Activated CD8-positive, alpha-beta memory T cell treated with anti-CD3 and anti-CD28 coated beads, Interleukin-2, amount 50 U/mL, for 48 hours (primary cell): ENCODE results near the gene PM20D2.

Source experiments
- DNase-seq: peaks from one replicate; pipeline ENCODE4 v3.0.0-alpha.2; 2020

Gene PM20D2

DNA sequence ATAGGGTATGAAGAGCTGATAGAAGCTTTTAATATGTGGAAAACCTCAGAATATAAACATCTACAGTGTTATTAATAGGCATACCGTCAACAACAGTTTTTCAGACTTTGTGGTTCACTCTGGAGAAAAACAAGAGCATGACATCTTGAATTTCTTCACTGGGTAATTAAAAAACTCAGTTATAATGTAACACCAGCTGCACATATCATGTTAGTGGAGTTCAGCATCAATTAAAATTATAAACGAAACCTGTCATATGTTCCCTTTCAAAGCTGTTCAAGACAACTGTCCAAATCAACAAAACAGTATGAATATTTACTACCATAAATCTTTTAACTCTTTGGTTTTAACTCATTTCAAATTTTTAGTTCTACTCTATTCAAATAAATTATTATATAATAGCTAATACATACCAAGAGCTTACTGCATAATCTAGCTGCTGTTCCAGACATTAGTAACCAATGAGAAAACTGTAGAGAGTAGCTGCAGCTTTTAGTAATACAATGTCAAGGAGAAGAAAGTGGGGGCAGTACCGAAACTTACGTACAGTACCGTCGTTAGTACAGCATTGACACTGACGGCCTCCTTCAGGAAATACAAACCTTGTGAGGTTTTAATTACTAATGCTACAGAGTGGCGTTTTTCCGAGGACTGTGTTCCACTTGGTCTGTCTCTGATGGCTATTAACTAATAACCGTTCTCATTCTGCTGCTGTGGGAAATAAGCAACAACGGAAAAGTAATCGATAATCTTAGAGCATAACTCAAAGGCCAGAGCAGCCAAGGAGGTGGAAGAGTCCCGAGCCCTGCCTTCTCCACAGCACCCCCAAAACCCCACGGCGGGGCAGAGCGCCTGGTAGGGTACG, 532 bp upstream of the PM20D2 start:
- no peak for DNase-seq

DNA sequence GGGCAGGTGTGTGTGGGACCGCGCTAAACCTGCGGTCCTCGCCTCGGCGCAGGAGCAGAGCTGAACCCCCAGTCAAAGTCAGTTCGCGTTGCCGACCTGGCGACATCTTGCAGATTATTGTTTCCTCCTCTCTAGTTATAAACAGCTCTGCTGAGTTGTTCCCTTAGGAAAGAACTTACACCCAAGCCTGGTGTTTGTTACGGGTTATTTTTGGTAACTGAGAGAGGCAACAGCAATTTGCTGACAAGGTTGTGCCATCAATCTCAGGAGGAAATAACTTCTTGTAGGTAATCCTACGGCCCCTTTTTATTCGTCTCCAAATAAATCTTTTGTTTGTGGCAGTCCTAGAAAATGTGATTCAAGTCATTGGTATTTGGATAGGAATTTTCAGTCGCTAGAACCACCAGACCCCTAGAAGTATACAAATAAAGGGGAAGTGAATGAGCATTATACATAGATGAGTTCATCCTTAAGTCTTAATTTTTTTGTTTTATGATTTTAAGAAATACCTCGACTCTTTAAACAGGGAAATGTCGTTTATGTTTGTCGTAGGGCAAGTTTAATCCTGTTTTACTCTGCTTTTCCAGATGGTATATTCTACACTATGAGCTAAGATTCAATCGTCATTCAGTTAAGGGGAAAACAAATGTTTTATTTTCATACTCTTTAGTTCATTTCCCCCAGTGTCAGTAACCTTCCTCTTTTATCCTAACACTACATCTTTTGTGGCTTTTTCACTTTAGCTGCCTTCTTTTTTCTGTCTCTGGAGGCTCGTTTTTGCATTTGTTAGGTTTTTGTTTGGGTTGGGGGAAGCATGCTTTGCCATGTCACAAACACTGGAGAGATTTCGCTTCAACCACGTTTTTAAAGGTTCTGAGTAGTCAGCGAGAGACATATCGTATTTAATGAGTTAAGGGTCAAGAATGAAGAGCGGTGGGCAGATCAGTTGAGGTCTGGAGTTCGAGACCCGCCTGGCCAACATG, 1.2 kb downstream of the PM20D2 start:
- peak; percentile 75 for DNase-seq

DNA sequence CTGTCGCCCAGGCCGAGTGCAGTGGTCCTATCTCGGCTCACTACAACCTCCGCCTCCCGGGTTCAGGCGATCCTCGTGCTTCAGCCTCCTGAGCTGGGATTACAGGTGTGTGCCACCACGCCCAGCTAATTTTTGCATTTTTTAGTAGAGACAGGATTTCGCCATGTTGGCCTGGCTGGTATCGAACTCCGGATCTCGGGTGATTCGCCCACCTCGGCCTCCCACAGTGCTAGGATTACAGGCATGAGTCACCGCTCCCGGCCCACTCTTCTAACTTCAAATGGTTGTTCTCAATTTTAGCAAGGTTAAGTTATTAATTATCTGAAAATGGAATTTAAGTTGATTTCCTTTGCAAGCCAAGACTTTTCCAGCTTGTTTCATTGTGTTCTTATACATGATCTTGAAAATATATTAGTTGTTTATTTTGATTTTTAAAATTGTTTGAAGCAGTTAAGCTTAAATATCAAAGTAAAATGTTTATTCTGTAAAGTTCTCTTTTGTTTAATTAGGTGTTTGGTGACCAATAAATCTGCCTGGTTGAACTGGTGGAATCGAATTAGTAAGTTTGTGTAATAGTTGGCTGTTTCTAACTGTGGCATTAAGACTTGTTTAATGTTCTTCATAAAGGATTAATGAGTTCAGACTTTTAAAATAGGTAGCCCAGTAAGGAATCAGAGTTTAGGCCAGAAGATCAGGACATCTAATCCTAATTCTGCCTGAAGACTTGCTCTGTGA, 2.3 kb downstream of the PM20D2 start:
- DNase-seq, result peak; percentile 62

DNA sequence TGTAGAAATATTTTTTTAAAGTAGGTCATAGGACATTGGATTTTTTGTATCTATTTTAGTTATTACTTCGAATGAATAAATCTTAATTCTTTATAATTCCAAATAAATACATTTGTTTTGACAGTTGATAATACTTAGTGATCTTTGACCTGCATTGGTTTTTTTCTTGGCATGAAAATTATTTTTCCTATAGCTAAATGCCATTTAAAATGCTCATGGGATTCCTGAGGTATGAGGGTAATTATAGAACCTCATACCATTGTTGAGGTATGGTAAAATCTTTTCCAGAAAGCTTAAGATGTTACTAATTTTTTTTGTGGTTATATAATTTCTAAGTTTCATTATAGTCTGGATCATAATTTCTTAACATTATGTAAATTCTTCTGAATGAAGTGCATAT, 8.3 kb downstream of the PM20D2 start:
- DNase-seq, result no peak

DNA sequence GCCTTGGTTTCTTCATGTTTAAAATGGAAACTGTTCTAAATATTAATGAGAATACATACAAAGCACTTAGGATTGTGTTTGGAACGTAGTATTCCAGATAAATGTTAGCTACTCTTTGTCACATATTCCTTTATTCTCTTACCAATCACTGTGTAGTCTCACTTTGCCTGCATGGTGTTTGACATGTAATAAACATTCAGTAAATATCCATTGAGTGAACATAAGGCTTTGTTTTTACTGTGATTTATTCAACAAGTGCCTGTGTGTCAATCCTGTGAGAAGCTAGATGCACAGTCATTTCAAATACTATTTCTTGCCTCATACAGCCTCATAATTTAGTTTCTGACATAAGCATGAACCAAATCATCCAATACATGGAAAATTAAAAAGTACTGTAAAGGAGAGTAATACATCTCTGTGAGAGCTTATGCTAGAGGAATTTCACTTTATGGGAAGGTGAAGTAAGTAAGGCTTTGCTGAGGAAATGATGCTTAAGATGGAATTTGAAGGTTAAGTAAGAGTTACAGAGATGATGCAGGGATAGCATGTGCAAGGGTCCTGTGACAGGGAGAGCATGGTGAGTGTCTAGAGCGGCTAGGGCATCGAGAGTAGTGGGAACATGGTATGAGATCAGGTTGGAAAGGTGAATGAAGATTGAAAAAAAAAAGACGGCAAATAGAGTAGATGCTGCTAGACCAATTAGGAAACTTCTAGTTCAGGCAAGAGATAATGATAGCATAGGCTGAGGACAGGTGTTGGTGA, 14.7 kb downstream of the PM20D2 start:
- no peak for DNase-seq

DNA sequence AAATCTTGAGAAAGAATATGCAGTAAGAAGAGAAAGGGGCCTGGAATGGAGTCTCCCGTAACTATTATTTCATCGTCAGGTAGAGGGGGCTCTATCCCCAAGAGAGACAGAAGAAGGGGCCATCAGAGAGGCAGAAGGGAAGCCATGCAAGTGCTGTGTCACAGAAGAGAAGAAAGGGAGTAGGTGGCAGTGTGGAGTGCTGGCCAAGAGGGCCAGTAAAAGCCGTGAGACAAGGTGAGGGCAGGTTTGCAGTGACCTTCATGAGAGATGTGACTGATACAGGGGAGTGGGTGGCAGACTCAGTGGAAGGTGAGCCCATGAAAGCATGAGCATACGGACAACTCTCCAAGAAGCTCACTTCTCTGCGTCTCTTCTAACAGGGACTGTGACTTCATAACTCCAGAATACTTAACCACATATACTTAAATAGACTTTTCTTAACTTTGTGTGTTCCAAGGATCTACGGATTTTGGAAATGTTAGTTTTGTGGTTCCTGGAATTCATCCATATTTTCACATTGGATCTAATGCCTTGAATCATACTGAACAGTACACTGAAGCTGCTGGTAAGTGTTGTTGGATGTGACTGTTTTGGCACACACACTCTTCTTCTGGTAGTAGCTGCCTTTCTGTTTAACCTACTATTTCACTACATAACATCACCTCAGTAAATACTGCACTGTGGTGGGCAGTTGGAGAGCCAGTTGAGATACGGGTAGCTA, 15.6 kb downstream of the PM20D2 start:
- DNase-seq, result no peak

DNA sequence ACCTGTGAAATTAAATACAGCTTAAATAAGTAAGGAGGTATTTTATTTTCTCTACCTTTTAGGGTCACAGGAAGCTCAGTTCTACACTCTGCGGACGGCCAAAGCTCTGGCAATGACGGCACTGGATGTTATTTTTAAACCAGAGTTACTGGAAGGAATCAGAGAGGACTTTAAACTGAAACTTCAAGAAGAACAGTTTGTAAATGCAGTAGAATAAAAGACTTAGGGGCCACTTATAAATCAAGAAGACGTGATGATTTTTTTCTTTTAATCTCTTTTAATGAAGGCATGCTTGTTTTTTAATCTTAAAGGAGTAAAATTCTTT, 16.2 kb downstream of the PM20D2 start:
- no peak for DNase-seq

DNA sequence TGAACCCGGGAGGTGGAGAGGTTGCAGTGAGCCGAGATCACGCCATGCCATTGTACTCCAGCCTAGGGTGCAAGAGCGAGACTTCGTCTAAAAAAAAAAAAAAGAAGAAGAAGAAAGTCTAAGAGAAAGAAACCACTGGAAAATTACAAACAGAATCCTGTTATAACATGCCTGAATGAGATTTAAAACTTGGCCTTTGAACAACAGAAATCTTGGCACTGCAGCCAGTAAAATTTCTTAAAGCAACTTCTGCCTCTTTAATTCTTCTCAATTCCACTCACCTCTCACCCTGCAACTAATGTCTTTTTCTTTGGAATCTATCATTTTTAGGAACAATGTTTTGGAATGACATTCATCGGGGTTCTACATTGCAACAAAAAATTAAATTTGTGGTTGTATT, 26.3 kb downstream of the PM20D2 start:
- no peak for DNase-seq

DNA sequence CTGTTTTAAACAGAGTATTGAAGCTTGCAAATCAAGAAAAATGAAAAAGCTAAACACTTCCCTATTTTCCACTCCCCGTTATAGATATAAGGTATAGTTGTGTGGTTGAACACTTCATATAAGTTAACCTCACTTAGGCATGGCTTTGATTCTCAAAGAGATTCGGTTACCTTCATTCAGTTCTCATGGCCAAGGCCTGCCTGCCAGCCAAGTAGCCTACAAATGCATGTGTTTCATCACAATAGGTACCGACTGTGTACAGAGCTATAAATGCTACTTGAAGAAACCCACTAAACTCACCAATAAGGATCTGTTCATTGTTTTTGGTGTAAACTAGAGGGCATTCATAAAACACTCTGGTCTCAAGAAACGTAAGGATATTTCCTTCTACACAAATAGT, 27.8 kb downstream of the PM20D2 start:
- DNase-seq, result no peak

DNA sequence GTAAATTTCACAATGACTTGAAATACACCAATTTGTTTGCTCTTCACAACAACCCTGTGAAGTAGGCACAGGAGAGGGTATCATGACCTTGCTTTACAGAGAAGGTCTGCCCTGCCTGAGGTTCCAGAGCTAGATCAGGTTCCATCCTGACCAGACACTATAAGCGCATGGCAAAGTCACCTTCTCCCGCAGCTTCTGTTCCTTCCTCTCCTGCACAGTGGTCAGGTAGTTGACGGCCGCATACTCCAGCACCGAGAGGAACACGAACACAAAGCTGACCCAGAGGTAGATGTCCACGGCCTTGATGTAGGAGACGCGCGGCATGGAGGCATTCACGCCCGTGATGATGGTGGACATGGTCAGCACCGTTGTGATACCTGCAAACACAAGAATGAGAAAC, 34.3 kb downstream of the PM20D2 start:
- no peak for DNase-seq

DNA sequence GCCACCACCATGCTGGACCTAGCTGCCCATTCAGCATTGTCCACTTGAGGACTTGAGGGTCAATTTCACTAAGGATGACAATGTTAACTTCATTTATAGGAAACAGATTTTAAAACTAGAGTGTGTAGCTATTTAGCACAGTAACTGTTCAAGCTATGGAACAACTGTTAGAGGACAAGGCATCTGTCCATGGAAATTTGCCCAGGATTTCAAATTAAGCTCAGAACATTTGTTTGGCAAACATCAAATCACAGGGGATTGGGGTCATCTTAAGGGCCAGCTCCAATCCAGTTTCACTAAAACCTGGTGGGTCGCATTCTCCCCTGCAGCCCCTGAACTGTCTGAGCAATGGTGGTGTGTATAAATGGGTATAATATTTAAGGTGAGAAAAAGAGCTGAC, 35.1 kb downstream of the PM20D2 start:
- no peak for DNase-seq

DNA sequence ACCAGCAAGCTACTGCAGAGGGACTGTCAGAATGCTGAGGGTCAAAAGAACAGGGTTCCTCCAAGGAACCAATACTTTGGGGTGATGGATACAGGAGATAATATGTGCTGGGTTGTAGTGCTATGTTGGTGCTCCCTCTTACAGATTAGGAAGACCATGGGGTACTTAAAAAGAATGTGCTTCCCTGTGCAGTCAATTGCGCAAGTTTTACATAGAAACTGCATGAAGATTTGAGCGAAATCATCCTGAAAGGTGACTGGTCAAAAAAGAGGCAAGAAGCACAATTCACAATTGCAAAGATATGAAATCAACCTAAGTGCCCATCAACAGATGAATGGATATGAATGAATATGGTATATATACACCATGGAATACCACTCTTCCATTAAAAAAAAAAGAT, 37.4 kb downstream of the PM20D2 start:
- no peak for DNase-seq

DNA sequence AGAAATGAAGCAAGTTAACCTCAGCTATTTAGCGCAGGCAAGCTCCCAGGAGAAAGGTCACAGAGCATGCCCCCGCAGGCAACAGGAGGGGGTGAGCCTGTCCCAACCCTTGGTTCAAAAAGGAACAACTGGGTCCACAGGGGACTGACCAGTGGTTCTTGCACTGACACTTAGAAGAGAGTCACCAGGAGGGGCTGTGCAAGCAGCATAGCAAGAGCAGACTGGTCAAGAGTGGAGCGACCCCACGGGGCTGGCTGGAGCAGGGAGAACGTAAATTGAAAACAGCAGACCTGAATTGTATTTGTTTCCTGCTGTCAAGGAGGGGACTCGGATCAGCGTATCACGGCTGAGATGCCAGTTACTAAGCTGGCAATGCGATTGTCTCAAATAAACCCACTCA, 38.5 kb downstream of the PM20D2 start:
- no peak for DNase-seq

DNA sequence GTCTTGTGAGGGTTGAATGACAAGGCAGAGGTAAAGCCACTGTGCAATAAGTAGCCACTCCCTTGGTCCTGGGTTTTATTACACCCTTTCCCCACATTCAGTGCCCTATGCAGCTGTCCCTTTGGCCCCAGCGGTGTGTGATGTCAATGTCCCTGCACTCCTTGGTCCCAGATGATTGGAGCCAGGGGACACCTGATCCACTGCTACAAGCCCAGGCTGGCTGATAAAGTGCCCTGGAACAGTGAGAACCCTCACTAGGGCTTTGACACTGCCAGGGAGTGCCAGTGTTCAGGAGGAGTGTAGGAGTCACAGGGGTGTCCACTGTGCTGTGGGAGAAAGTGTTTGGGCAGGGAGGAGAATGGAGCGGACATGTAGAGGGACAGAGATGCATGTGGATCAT, 40.9 kb downstream of the PM20D2 start:
- DNase-seq, result no peak

DNA sequence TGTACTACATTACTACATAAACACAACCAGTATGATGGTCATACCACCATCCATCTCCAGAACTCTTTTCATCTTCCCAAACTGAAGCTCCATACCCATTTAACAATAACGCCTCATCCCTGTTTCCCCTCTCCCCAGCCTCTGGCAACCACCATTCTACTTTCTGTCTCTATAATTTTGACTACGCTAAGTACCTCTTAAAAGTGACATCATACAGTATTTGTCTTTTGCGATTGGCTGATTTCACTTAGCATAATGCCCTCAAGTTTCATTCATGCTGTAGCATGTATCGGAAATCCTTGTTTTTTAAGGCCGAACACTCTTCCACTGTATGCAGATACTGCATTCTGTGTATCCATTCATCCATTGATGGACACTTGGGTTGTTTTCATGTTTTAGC, 41.6 kb downstream of the PM20D2 start:
- no peak for DNase-seq

DNA sequence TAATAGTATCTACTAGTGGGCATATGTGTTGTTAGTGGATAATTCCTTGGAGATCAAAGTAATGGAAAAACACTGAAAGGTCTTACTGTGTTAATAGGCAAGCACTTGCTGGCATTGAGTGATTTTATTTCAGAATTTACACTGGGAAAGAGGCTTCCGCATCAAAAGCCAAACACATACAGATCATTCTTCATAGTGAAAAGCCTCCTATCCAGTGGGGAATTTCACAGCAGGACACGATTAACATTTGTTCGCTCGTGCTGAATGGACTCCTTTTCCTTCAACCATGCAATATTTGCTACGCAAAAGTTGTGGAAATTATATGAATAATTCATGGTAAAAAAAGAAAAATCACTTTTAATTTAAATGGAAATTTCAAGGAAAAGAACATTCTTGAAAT, 44.9 kb downstream of the PM20D2 start:
- no peak for DNase-seq

DNA sequence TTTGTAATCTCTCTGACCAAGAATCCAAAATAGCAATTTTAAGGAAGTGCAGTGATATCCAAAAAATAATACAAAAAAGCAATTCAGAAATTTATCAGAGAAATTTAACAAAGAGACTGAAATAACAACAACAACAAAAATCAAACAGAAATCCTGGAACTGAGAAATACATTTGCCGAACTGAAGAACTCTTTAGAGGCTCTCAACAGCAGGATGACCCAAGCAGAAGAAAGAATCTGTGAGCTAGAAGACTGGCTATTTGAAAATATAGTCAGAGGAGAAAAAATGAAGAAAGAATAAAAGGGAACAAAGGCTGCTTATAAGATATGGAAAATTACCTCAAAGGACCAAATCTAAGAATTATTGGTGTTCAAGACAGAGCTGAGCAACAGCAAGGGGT, 48.7 kb downstream of the PM20D2 start:
- no peak for DNase-seq

DNA sequence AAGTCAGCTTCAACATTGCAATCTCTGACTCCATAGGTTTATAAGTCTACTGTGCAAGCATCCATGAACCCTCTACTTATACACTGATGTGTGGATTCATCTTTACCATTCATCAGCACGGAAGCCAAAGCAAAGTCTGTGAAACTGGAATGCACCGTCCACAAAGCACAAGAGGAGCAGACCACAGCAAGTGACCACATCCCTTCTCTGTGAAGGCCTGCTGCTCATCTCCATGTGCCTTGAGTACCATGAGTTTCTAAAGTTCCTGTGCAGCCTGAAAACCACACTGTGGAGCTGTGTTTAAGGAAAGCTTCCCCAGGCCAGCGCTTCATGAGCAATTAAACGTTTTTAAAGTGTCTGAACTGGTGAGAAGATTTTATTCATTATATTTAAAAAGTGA, 51.3 kb downstream of the PM20D2 start:
- DNase-seq, result no peak

DNA sequence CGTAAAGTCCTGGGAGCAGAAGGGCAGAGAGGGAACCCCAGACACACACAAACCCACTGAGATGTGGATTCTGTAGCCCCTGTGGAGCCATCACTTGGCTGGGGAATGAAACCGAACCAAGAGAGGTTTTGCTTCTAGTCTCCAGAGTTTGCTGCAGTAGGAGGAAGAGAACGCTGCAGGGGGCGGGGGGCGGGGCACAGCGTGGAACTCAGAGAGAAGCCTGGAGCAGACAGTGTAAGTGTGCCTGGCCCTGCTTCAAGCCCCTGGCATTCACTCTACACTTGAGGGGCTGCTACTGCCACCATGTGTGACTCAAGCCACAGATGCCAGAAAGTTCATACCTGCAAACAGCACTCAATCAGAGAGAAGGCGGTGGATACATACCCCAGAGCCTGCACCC, 52.4 kb downstream of the PM20D2 start:
- DNase-seq, result no peak

DNA sequence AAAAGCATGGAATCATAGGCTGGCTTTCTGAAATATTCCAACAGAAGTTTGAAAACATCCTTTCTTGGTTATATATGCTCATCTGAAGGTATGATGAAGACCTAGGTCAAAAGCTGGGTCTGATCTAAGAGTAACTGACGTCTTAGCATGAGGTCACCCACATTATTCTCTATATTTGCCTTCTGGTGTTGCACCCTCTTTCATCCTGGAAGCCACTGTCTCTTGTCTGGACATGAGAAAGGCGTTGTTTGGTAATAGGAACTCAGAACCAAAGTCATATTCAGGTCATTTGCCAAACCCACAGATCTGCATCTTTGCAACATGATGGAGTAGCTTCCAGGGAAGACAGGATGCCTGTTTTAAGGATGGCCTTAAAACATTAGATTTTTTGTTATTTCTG, 53.7 kb downstream of the PM20D2 start:
- no peak for DNase-seq

DNA sequence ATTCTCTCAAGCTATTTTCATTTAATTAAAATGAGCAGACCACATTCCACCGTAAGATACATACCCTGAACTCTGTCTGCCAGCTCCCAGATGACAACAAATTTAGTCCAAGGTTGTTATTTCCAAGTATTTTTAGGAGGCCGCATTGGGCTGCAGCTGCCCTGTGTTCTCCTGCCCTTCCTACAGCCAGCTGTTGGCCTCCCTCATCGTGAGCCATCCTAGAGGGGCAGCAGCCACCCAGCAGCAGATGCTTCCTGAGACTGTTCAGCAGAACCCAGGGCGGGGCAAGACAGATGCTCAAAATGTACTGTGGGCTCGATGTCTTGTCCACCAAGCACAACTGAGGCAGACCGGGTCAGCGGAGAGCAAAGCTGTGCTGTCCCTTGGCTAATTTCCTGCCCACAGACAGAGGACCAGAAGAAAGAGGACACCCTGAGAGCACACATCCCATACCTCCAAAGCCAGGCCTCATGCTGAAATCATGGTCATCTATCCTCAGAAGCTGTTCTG, 54.9 kb downstream of the PM20D2 start:
- DNase-seq, result no peak

DNA sequence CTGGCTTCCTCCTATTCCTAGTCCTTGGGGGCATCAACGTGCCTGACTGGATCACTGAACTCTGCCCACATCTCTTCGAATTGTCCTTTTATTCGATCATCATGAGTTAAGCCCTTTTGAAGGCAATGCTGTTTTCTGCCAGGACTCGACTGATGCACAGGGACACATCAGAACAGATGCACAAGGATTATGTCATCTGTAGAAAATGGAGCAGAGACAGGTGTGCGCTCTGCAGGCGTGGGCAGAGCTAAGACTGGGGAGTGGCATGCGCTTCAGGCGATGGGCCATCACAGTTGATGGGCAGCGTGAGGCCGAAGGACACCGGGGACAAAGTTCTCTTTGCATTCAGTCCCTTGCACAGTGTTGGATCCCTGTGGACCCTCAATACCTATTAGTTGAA, 58.2 kb downstream of the PM20D2 start:
- DNase-seq, result no peak
